Endodermal cell (in vitro differentiated cells): ENCODE measurements around the gene TP53I11. TPM values are rescaled to one million over a fixed set of nuclear protein-coding genes. Genes with fewer than 3 reads are reported as not detected.

Experiments used
- DNase-seq: peaks from one replicate; pipeline ENCODE4 v3.0.0-alpha.2; 2017
- H3K27ac ChIP-seq: 2 replicates; pipeline ENCODE4 v1.5.1; 2013; ENCODE audit warnings: mild to moderate bottlenecking, low read depth, low read length, moderate library complexity
- H3K27me3 ChIP-seq: 2 replicates; pipeline ENCODE4 v1.6.1; 2013; ENCODE audit warnings: mild to moderate bottlenecking, low read length, moderate library complexity; ENCODE audit not compliant: insufficient read depth, control insufficient read depth, poor library complexity, severe bottlenecking
- H3K36me3 ChIP-seq: 2 replicates; pipeline ENCODE4 v1.7.0; 2013; ENCODE audit warnings: mild to moderate bottlenecking, low read length, moderate library complexity; ENCODE audit not compliant: control insufficient read depth, insufficient read depth
- H3K4me1 ChIP-seq: one replicate; pipeline ENCODE4 v1.7.0; 2013; ENCODE audit warnings: low read length; ENCODE audit not compliant: control insufficient read depth, insufficient read depth
- H3K4me3 ChIP-seq: 2 replicates; pipeline ENCODE4 v1.5.1; 2013; ENCODE audit warnings: mild to moderate bottlenecking, low read length, moderate library complexity
- H3K9ac ChIP-seq: 2 replicates; pipeline ENCODE4 v1.6.1; 2013; ENCODE audit warnings: mild to moderate bottlenecking, low read length, moderate library complexity; ENCODE audit not compliant: poor library complexity, severe bottlenecking; ENCODE audit errors: extremely low read depth
- H3K9me3 ChIP-seq: 2 replicates; pipeline ENCODE4 v1.6.1; 2013; ENCODE audit warnings: mild to moderate bottlenecking, low read length, moderate library complexity; ENCODE audit not compliant: control insufficient read depth
- H3K27ac Mint-ChIP-seq: 2 replicates; pipeline ENCODE4 v1.8.0; 2020; ENCODE audit warnings: mixed read lengths
- H3K27me3 Mint-ChIP-seq: 2 replicates; pipeline ENCODE4 v1.8.0; 2021; ENCODE audit warnings: mild to moderate bottlenecking, mixed read lengths; ENCODE audit not compliant: insufficient read depth
- H3K36me3 Mint-ChIP-seq: 2 replicates; pipeline ENCODE4 v1.8.0; 2020; ENCODE audit warnings: low read depth, mixed read lengths
- H3K4me1 Mint-ChIP-seq: 2 replicates; pipeline ENCODE4 v1.8.0; 2020; ENCODE audit warnings: mixed read lengths
- H3K4me3 Mint-ChIP-seq: 2 replicates; pipeline ENCODE4 v1.8.0; 2020; ENCODE audit warnings: mild to moderate bottlenecking, moderate library complexity, mixed read lengths
- H3K9me3 Mint-ChIP-seq: 2 replicates; pipeline ENCODE4 v1.8.0; 2020; ENCODE audit warnings: mild to moderate bottlenecking, mixed read lengths
- CTCF ChIP-seq: fragments of 200-600 bp; sonication (generic); conservative IDR thresholded peaks from 2 replicates; pipeline ENCODE4 v1.5.0; 2021; ENCODE audit warnings: antibody characterized with exemption, mild to moderate bottlenecking
- WGBS, 2 experiments: methylation state at CpG; one replicate each; pipeline versions ENCODE4 v1.1.5 to v1.1.7; 2013; ENCODE audit warnings: missing lambda C conversion rate in 2 of 2, mixed read lengths in 1 of 2; ENCODE audit not compliant: insufficient coverage in 1 of 2, insufficient read length in 1 of 2; 5-methylcytosine and 5-hydroxymethylcytosine counted together
- total RNA-seq, 2 donors: library from RNA; stranded (reverse); fragmentation: NEBNext Ultra II Directional in 1 of 2; extraction: Animal tissue kit (Norgen Biotek cat#: 25700) in 1 of 2; gene quantifications; 2 replicates in 1 of 2; 3 replicates in 1 of 2; pipeline ENCODE4 v1.2.1, GENCODE V29; 2021

The TP53I11 gene
- total RNA-seq, 2 donors from 2014 or later: 136 to 203 TPM

GRCh38 chr11:44903518-44903917 lies 47.2 kb downstream of the TP53I11 start:
- no peak overlapping the region for H3K4me3 Mint-ChIP-seq

GRCh38 chr11:44903035-44903434 lies 47.6 kb downstream of the TP53I11 start:
- Histone ChIP-seq H3K27me3 (no peaks in the 10 kb centered on the region), H3K27ac (no peak overlapping the region), H3K36me3 (peaks cover 6% of the 10 kb centered on the region), H3K9ac (no peak overlapping the region), H3K4me3 (no peak overlapping the region), H3K9me3 (peaks cover 11% of the 10 kb centered on the region), H3K4me1 (no peaks in the 10 kb centered on the region)
- Mint-ChIP-seq H3K27ac (no peak overlapping the region), H3K4me3 (no peak overlapping the region), H3K4me1 (peaks cover 11% of the 10 kb centered on the region), H3K36me3 (peaks cover 7% of the 10 kb centered on the region), H3K9me3 (peaks cover 10% of the 10 kb centered on the region), H3K27me3 (peaks cover under 1% of the 10 kb centered on the region)
- TF ChIP-seq CTCF: peak; percentile 38
- DNase-seq: no peak
- WGBS, 2 experiments: 76 to 96% methylated on average over 6 to 7 of the region's 7 CpGs

More at GRCh38 chr11:44903518-44903917, 47.2 kb downstream of the TP53I11 start:
- peaks cover 5% of the 10 kb centered on the region for H3K36me3 ChIP-seq
- Mint-ChIP-seq H3K36me3 (peaks cover 6% of the 10 kb centered on the region), H3K27me3 (peaks cover 3% of the 10 kb centered on the region), H3K4me1 (peaks cover 11% of the 10 kb centered on the region), H3K9me3 (peaks cover 9% of the 10 kb centered on the region), H3K27ac (no peak overlapping the region)
- H3K9me3 ChIP-seq: peaks cover 8% of the 10 kb centered on the region
- DNase-seq: no peak
- WGBS, 2 experiments: 87% methylated on average over 3 of the region's 3 CpGs; no CpG with 5 or more reads in 1 of the 2 experiments
- no peak overlapping the region for H3K27ac ChIP-seq
- H3K4me1 ChIP-seq: no peaks in the 10 kb centered on the region
- H3K4me3 ChIP-seq: no peak overlapping the region
- TF ChIP-seq CTCF: no peak
- H3K9ac ChIP-seq: no peak overlapping the region
- no peaks in the 10 kb centered on the region for H3K27me3 ChIP-seq

GRCh38 chr11:44901786-44902185 lies 48.9 kb downstream of the TP53I11 start:
- Histone ChIP-seq H3K27me3 (no peaks in the 10 kb centered on the region), H3K4me1 (no peaks in the 10 kb centered on the region), H3K27ac (no peak overlapping the region), H3K36me3 (peaks cover 6% of the 10 kb centered on the region), H3K9ac (no peak overlapping the region), H3K4me3 (no peak overlapping the region), H3K9me3 (peaks cover 11% of the 10 kb centered on the region)
- Mint-ChIP-seq H3K4me1 (peaks cover 11% of the 10 kb centered on the region), H3K9me3 (peaks cover 10% of the 10 kb centered on the region), H3K4me3 (no peak overlapping the region), H3K36me3 (peaks cover 7% of the 10 kb centered on the region), H3K27me3 (no peaks in the 10 kb centered on the region), H3K27ac (no peak overlapping the region)
- no peak for TF ChIP-seq CTCF
- WGBS, 2 experiments: 94% methylated on average over 4 to 5 of the region's 5 CpGs
- no peak for DNase-seq
